Fibroblast of skin of left quadriceps (primary cell): ENCODE results near the gene PCCA.

Experiments used
- DNase-seq, 2 experiments: peaks; one replicate each; pipeline ENCODE4 v3.0.0-alpha.2; 2013; ENCODE audit warnings: low read depth in 2 of 2

Gene PCCA

DNA sequence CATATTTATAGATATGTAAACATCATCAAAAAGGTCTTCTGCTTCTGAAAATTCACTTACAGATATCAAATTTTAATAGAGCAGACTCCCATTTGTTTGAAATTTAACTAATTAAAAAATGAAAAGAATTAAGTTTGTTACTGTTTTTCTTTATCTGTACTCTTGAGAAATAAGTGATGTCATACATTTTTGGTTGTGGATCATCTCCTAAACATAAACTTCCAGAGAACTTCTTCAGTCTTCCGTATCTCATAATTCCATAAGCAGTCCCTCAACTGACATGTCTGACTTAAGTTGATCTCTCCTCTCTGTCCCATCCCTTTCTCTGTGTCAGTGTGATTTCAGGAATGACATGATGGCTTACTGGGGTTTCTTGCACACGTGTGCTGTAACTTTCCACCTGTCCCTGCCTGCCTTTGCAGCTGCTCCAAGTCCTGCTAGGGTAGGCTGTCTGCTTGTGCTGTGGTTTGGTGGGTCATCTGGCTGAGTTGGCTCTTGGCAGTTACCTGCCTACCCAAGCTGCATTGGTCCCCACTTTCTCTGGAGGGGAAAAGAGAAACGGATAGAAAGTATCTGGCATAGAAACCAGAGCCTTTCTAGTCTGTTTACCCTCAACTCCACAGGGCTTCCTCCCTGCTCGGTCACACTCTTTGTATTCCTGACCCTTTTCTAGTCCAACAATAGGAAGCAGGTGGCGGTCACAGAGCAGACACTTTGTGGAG is 372.6 kb downstream of the PCCA start:
- no peak for DNase-seq

DNA sequence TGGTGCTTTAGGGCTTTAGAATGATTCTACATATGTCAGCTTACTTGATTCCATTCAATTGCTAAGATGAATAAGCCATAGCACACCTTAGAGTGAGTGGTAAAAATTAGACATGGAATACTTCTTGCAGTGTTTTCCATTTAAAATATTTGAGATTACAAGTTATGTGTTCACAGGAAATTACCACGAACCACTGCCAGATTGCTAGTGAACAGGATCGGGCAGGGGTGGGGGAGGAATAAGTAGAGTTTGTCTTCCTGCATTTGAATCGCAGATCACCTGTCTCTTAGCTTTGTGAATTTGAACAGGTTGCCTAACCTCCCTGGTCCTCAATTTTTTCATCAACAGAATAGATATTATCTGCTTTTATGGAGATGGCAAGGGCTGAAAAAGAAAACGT is 375.1 kb downstream of the PCCA start:
- DNase-seq = no peak

DNA sequence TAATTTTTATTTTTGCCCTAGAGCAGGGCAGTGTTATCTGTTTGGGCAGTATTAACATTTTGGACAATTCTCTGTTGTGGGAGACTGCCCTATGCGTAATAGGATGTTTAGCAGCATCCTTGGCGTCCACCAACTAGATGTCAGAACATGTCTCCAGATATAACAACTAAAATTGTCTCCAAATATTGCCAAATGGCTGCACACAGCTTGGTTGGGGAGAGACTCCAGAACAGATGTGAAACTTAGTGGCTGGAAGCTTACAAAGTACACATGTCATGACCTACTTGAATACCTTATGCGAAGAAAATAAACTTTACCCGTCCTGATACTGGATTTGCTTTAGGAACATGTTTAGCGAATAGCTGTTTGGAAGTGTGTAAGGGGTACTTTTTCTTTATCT is 376.7 kb downstream of the PCCA start:
- DNase-seq = no peak

DNA sequence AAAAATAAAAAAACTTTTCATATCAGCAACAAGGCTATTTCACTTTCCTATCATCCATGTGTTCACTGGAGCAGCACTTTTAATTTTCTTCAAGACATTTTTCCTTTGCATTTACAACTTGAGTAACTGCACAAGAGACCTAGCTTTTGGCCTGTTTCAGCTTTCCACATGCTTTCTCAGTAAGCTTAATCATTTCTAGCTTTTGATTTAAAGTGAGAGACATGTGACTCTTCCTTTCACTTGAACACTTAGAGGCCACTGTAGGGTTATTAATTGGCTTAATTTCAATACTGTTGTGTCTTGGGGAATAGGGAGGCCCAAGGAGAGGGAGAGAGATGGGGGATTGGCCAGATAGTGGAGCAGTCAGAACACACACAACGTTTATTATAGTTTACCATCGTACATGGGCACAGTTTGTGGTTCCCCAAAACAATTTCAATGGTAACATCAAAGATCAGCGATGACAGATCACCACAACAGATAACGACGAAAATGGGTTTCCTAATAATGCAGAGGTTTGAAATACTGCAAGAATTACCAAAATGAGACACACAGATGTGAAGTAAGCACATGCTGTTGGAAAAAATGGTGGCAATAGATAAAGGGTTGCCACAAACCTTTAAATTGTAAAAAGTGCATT is 382.1 kb downstream of the PCCA start:
- no peak for DNase-seq

DNA sequence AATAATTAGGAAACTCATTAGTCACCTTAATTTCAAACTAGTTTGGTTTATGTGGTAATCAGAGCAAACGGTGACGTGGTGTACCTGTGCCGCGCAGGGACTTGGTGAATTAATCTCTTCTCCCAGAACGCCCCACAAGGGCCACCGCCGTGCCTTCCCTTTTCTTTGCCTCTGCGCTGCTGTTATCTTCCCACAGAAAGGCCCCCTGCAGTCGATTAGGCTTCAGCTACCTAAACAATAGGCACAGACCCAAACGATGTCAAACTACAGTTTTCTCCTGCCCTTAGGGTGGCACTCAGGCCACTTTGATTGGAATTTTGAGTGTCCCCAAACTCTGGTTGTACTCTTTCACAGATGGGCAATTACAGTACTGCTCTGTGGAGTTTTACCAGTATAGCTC is 384.2 kb downstream of the PCCA start:
- DNase-seq = no peak

DNA sequence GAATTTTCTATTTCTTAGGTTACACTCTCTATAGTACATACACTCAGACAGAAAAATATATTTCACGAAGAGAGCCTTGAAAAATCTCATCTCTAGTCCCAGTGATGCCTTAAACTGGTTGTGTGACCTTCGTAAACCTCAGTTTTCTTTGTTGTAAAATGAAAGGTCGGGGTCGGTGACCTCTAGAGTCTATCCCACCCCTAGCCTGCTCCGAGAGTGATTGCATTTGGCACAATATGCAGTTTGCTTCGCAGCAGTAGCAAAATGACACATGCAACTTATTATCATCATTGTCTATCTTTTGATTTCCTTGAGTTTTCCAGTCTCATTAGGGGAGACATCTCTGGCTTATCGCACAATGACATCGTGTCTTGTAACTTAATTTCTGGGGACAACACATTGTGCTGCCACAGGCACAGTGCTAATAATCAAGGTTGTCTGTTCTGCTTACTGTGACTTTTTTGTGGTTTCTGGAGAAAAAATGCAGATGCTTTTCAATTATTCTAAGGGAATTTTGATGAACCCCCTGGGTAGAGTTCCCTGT is 384.7 kb downstream of the PCCA start:
- DNase-seq = no peak

DNA sequence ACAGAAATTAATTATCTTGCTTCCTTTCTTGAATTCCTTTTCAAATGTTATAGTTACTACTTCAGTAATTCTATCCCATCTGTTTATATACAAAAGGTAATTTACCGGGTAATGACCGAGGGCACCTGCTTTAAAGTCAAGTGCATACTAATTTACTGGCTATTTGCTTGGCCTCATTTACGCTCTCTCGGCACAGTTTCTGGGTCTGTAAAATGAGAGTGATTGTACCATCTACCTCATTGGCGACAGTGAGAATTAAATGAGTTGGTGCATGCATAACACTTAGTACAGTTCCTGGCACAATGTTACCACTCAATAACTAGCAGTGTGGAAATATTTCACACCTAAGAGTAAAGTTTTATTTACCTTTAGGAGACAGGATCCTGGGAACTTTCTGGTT is 388.1 kb downstream of the PCCA start:
- no peak for DNase-seq

DNA sequence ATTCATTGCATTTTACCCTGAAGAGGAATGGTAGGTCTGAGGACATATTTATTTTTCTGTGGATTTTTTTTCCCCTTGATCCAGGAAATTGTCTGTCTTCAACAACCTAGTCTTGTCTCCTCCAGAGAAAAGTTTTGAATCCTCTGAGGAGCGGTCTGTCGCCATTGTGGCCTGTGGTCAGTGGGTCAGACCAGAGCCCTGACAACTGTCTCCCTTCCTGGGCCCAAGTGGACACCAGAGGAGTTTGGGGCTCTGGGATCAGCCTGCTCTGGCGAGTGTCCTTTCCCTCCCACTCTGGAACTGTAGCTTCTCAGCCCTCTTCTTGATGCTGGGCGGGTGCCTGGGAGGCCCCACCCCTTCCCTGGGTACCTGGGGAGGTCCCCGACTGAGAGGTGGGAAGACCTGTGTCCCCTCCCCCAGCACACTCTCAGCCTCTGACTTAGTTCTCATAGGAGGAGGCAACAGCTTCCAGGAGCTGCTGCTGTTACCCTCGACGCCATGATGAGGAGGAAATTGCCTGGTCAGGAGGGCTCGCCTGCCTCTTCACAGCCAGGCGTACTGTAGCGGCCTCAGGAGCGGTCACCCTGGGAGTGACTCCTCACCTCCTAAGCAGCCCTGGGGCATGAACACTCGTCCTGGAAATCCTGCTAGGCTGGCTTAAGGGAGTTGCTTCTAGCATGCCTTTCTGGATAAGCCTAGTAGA is 389.4 kb downstream of the PCCA start:
- no peak for DNase-seq

DNA sequence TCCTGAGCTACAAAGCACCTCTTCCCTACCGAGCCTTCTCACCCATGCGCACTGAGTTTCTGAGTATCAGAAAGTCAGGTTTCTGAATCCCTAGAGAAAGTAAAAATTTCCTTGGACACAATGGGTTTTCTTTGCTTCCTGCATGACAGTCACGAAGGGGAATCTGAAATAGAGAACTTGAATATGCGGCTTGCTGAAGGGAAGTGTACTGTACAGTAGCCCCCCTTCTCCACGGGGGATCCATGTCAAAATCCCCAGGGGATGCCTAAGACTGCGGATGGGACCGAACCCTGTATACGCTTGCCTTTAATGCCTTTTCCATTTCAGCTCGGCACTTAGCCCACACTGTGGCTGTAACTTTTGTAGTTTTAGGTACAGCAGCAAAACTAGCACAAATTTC is 391.8 kb downstream of the PCCA start:
- no peak for DNase-seq

DNA sequence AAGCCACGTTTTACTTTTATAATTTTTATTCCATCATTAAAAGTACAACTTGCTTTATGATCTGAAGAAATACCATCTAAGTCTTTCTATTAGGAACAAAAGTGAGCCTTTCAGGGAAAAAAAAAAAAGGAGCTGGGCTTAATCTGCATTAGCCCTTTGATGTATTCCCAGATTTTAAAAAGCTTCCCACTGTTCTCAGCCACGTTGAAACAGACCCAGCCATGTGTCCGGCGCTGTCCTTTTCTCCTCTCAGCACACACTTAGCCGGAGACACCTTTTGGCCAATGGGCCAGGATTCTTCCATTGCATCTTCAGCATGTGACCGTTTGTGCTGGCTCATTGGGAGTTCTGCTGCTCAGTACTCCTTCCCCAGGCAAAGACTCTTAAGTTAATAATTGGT is 394.2 kb downstream of the PCCA start:
- DNase-seq = no peak

DNA sequence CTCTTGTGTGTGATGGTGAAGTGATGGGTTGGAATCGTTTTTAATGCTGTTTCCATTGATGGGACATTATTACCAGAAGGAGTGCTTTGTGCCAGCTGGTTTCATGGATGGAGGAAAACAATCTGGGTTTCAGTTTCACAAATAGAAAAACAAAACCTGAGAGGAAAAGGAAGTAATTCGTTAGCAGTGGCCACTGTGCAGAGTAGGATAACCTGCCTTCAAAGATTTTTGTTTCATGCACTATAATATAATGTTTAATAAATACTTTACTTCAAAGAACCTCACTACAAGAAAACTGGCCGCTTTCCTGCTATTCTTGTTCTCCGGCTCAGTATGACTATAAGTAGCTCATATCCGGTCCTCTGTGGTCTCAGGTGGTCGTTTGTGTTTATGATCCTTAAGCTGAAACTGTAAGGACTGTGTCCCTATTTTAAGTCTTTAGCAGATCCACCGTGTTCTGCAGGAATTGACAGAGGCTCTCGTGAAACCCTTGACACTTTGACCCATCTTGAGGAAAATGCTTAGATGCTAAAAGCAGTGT is 395.0 kb downstream of the PCCA start:
- DNase-seq = no peak

DNA sequence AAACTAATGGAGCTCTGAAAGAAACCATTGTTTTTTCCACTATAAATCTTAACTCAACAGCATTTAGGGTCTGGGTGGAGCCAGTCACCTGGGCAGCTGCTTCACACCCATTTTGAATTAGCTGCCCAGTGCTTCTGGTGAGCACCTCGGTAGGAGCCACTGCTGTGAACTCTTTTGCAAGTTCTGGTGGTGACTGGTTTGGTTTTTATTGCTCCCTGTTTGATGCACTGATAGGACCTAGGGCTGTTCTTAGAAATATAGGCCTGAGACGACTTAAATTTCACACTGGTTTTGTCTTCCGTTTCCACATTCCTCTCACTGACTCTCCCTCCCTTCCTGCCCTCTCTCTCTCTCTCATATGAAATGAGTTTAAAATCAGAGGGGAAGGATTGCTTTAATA is 395.8 kb downstream of the PCCA start:
- DNase-seq = no peak

DNA sequence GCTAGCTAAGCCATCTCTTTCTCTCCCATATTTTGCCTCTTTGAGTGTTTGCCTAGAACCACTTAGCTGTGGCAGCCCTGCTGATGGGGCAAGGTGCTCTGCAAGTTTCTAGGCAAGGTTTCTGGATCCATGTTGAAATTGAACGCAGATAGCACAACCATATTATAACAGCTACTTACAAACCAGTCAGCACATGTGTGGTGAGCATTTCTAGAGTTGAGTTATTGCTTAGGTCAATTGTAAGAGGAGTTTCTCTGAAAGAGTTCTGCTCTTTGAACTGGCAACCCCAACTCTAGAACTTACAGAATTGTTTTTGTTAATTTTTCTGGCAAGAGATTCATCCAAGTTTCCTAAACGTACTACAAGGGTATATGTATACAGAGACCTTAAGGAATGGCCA is 396.4 kb downstream of the PCCA start:
- no peak for DNase-seq

DNA sequence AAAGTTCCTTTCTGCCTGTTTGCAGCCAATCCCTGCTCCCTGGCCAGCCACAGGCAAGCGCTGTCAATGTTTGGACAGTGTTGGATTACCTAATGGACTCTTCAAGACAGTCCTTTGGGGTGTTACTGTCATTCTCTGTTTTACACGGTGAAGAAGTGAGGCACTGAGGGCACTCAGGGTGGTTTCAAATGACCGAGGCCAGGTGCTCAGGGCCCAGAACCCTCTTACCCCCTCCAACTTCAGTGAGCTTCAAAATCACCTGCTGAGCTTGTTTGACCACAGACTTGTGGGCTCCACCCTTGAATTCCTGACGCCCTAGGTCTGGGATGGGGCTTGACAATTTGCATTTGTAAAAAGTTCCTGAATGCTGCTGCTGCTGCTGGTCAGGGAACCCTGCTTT is 401.8 kb downstream of the PCCA start:
- no peak for DNase-seq

DNA sequence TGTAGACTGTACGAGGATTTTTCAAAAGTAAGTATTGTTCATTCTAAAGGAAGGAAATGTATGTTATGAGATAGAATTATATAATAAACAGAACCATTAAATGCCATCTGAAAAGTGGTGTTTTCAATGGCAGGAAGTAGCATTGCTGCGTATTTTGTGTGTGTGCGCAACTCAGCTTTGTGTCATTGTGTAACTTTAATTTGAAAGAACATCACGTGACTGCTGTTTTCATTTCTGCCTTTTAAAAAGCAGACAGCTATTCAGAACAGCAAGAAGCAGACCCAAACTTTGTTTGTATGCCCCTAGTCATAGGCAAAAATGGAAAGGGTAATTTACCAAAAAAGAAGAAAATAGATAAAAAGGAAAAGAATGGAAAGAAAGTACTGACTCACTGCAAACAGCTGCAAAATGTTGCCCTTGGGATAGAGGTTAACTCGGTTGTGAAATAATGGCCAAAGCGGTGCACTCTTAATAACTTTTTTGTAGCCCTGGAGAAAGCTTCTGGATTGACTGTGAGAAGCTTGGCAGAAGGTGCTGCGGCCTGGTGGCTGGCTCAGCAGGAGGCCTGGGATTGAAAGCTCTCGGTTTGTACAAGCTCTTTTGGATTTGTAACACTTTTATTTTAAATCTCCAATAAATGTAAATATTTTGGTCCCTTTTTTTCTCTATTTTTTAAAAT is 402.4 kb downstream of the PCCA start:
- no peak for DNase-seq

DNA sequence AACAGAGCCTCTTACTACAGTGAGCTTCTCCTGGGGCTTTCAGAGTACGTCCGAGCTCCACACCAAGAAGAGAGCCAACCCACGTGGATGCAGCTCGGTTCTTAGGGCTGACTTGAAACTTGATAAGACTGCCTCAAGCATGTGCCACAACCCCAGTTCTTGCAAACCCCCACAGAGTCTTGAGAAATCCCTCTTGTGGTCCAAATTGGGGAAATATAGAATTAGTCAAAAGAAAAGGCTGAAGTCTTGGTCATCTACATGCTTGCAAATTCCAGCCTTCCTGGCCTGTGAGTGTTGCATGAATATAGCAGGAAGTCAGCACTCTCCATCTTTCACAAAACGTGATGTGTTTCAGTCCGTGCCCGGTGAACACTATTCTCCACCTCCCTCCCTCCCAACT is 404.5 kb downstream of the PCCA start:
- DNase-seq = no peak

DNA sequence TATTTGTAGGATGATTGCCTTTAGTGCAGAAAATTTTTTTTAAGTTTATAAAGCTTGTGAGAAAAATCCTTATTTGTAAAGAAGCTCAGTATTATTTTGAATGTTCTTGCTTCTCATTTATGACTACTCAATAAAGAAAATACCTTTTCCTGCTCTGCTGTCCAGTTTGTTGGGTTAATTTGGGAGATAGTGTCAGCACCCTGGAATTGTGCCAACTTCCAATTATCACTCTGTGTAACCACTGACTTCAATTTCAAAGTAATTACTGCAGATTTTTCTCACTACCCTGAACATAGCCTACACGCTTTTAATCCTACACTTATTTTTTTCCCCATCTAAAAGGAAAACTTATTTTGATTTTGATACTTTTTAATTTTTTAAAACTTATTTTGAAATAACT is 406.6 kb downstream of the PCCA start:
- DNase-seq = no peak

DNA sequence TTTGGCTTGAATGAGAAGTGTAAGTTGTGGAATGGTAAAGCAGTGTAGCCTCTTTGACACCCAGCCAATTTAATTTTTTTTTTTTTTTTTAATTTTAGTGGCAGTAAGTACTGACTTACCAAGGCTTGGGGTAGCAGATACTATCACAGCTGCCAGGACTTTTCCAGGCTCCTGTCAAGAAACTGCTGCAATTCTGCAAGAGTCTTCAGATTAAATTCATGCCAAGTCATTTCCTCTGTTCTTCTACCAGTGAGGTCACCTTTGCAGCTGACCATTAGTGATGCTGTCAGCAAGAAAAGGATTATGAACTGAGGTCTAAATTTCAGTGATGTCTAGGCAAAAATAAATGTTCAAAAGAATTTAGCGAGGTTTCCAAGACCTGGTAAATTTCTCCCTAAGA is 408.5 kb downstream of the PCCA start:
- DNase-seq = no peak

DNA sequence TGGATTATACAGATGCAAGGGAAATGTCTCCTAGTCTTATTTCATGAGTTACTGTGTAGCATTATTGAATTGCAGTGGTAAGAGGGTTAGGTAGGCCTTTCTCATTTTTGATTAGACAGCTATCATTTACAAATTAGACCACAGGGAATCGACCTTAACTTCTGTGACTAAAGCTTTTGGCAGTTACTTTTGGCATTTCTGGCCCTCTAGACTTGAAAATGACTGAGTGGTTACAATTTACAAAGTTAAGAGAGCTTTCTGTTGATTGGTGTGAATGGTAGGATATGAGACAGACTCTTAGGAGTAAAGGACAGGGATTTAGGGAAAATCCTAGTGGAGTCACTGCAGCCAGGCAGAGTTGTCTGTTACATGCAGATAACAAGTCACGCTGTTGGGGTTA is 413.6 kb downstream of the PCCA start:
- DNase-seq = no peak

DNA sequence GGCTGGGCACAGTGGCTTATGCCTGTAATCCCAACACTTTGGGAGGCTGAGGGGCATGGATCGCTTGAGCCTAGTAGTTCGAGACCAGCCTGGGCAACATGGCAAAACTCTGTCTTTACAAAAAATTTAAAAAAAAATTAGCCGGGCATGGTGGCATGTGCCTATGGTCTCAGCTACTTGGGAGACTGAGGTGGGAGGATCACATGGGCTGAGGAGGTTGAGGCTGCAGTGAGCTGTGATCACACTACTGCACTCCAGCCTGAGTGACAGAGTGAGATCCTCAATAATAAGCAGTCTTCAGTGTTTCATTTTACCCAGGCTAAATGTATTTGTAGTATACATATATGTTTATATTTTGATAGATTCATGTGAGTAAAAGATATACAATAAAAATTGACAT is 414.7 kb downstream of the PCCA start:
- DNase-seq = no peak

DNA sequence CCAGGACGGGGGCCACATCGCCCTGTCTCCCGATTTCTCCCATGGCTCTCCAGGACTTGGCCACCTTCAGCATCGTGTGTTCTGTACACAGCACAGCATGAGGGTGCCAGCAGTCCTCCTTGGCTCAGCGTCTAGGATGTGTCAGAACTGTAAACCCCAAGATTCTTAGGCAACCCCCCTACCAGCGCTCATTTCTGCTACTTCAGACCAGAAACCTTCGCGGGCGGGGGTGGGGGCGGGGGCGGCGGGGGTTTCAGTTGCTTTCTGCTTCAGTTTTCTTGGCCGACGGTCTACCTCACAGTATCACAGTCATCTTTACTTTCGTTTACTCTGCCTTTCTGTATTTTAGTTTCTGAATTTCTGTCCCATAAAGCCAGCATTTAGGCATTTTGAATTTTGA is 417.3 kb downstream of the PCCA start:
- DNase-seq = no peak
